Measurements from ENCODE around the gene CRADD.
"Not testable (repeated sequence)": the region's sequence is repeated elsewhere in the genome, so short reads cannot be mapped to it uniquely, and the experiment has no call there.

The CRADD gene

DNA sequence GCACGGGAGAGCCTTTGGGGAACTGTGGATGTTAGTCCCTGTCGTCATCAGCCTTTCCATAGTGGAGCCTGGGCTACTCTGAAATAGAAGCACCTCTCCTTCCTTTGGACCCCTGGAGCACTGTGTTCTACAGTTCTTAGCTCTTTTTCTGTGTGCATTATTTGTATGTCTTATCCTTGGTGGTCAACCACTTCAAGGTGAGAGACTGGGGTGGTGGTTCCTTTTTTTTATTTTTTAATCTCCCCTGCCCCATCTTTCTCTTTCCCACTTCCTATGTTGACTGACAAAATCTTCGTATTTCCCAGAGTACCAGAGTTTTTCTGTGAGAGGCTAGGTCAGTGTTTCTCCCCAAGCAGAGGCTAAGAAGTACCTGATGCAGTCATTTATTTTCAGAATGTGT, 111.7 kb downstream of the CRADD start:
- DNase-seq, result no peak

DNA sequence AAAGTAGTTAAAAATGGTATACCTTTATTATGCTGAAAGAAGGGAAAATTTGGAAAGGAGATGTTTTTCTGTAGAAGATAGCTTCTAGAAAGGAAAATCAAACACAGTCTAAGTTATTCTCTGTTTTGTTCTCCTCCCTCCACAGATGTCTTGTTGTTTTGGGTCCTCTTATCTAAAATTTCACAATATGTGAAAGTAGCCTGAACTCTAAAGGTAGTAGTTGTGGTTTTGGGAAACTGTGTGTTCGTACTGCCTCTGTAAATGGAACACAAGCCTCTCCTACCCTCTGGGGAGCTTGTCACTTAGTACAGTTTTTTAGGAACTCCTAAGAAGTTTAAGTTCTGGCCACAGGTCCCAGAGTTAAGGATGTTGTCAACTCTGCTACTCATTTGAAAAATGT, 112.6 kb downstream of the CRADD start:
- no peak for DNase-seq

DNA sequence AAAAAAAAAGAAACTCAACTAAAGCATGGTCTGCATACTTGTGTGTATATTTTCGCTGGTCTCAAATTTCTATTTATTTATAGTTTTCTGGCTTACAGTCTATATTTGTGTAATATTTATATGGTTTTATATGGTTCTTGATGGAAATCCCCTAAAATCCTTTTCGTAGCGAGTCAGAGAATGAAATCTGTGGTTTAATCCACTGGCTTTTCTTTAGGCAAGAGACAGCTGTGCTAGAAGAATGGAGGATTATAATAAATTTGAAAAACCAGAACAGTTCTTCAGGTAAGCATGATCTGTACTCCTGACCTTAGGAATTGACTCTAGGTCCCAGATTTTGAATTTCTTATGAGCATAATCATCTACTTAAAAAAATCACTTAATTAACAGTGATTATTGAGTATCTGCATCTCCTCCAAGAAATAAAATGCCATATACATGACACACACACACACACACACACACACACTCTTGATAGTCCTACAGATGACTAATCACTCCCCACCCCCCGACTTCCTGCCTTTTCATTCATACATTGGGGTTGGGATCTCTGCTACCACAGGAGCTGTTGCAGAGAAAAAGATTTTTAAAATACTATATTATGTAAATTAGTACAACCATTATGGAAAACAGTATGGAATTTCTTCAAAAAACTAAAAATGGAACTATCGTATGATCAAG, 113.4 kb downstream of the CRADD start:
- DNase-seq, result no peak

DNA sequence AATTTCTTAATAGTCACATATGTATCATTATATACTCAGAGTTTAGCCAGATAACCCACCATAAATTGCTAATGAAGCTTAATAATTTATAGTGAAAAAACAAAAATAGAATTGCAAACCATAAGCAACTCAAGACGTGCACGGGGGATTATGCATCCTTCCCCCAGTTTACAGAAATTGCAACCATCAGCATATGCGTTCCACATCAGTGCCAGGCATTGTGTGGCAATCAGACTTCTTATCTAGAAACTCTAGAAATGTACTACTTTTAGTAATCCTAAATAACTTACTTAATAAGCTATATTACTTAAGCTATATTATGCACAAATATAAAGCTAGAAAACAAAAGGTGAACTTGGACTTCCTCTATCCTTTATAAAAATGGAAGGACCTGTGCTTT, 115.8 kb downstream of the CRADD start:
- DNase-seq, result no peak

DNA sequence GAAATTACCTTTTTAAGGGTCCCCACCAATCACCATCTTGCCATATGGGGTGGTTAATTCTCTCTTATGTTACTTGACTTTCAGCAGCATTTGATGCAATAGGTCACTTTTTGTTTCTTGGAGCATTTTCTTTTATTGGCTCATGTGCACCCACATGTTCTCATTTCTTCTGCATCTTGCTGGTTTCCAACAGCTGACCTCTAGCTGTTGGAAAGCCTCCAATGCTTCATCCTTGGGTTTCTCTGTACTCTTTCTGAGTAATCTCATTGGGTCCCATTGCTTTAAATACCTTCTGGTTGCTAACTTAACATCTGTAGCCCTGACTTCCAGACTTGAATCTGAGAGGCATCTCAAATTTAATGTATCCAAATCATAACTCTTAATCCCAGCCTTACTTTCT, 116.8 kb downstream of the CRADD start:
- DNase-seq, result no peak

DNA sequence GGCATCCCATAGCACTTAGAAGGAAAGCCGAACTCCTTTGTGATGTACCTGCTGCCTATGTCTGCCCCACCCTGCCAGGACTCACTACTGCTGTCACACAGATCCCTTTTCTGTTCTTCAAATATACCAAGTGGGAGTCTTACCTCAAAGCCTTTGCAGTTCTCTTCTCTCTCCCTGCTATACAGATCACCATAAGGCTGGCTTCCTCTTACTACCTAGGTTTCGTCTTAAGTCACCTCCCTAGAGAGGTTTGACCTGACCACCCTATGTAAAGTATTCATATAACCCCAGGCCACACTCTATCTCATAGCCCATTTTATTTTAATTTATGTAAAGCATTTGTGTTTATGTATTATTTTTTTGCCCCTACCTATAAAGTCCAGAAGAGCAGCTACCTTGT, 117.6 kb downstream of the CRADD start:
- DNase-seq, result no peak

DNA sequence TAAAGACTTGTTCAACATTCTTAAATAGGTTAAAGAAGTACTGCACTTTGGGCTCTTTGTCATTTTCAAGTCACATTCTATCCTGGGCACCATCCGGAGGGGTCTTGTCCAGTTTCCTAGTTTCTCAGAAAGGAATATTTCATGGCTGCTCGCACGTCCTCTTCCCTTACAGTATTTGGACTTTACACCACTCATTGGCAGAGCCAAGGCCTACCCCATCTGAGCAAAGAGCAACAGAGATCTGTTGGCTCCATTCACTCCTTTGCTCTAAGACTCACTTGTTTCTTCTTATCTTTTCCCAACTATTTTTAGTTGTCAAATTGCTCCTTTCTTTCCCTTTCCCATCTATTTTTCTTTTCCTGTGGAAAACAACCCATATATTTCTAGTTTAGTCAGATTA, 118.2 kb downstream of the CRADD start:
- DNase-seq, result no peak

DNA sequence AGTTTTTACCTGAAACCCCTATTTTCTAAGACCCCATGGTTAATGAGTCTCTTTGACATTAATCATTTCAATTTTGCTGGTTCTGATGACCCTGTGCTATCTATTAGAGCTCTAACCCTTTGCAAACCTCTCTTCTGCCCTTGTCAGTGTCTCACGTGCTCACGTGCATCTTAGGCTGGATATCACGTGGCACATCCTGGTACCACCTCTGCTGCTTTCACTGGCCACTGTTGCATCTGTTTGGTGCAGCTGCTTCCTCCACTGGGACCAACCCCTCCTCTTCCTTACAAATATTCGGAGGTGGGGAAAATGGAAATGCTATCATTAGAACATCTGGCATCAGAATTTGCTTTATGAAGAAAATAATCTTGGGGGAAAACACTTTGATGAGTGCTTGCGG, 119.6 kb downstream of the CRADD start:
- no peak for DNase-seq

DNA sequence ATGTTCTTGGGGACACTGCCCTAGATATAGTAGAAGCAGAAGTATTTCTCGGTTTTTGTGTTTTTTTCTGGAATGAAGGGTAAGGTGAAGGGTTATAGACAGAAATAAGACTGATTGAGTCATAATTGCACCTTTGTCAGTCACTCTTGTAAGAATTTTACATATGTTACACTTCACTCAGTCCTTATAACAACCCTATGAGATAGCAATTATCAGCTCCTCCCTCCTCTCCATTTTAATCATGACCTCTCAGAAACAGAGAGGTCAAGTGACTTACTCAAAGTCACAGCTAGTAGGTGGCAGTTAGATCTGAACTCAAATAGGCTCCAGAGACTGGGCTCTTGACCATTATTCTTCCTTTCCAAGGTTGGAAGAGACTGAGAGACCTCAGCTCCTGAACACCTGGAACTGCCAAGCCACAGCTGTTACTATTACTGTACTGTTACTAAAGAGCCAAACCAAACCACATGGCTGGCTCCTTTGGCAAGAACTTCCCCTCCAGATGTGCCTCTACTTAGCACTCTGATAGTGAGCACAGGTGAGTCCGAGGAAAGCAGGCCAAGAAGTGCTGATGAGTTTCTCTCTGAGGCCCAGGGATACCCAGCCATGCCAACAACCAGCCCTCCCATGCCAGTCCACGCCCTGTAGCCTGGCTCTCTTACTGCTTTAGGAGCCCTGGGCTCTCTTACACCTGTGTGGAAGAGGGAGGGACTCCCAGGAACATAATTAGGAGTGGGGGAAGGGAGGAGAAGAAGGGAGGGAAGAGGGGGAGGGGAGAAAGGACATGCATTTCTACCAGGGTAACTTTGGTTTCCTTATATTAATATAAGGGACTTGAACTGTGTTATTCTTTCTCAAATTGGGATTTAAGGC, 121.3 kb downstream of the CRADD start:
- DNase-seq, result no peak

DNA sequence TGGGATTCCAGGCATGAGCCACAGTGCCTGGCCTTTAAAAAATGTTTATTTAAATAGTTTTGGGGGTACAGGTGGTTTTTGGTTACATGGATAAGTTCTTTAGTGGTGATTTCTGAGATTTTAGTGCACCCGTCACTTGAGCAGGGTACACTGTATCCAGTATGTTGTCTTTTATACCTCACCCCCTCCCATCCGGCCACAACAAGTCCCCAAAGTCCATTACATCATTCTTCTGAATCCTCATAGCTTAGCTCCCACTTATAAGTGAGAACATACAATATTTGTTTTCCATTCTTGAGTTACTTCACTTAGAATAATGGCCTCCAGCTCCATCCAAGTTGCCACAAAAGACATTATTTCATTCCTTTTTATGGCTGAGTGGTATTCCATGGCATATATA, 124.5 kb downstream of the CRADD start:
- not testable (repeated sequence) for DNase-seq

DNA sequence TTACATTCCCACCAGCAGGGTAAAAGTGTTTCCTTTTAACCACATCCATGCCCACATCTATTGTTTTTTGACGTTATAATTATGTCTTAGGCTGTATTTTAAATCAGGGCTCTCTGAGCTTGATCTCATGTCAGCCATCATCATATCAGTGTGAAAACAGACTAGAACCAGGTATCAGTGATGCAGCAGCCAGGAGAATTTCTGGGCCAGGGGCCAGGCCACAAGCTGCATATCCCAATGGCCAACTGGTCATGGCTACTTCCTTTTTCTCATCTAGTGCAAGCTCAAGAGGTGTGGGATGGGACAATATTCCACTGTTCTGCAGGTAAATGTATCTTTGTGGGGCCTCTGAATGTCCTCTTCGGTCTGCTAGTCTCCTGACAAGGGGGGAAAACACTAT, 125.1 kb downstream of the CRADD start:
- no peak for DNase-seq

DNA sequence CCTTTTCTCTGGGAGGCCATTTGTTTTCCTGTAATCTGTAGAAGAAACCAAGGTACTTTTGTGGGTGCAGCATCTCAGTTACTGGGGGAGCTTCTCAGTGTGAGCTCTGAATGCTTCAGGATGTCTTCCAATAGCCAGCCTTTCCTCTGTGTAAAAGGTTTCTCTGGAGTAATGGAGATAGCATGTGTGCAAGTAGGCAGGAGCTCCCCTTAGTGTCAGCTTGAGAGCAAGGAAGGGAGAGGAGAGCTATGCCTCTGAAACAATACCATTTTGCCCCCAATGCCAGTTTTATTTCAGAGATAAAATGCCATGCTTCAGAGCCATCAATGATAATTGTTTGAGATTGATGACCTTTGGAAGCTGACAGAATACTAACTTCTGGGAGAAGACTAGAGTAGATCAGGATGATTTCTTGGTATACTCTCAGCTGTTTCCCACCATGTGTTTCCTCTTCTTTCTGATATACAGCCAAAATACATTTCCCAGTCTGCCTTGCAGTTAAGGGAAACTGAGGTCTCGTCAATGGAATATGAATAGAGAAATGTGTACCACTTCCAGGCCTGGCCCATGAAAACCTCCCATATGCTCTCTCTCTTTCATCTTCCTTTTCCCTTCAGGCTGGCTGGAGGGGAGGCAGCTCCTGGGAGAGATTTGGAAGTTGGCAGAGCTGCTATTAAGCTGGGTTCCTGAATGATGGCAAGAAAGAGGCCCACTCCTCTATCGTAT, 125.7 kb downstream of the CRADD start:
- DNase-seq, result no peak

DNA sequence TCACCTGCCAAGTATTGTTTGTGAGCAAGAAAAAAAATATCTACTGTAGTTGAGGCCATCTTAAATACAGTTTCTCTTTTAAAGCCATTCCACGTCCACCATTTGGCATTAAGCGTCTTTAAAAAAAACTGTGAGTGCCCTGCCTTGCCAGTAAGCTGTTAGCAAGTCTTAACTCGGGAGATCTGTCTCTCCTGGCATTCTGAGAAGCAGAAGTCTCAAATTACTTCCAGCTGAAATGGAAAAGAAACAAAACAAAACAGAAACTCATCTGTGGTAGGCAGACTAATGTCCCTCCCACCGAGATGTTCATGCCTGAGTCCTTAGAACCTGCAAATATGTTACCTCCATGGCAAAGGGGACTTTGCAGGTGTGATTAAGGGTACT, 126.2 kb downstream of the CRADD start:
- DNase-seq, result no peak

DNA sequence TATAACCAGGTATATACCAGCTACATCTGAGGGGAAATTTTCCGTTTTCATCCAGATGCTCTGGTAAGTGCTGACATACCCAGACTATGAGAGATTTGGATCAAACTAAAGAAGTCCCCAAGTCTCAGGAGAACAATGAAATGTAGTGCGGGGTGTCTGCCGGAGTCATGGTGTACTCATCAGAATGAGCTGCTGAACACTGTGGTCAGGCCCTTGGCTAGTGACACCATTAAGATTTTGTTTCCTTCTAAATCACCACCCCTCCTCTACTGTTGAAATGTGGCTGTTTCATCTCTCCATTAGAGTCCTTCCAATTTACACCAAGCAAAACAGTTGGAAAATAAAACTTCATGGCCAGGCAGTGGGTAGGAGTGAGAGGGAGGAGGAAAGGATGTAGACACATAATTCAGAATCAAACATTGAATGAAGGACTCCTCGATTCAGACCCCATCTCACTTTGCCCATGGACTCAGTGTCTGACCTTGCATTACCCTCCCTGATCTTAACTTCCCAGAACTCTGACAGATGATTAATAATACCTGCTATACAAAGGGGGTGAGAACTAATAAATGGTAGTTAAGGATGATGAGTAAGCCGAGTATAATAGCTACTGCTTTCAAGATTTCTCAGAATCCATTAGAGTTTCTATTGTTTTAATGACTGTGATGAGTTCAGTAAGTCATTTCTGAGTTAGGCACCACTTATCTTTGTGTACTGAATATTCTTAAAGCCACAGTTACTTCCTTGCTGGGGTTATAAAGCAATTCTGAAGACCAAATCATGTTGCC, 127.4 kb downstream of the CRADD start:
- no peak for DNase-seq

DNA sequence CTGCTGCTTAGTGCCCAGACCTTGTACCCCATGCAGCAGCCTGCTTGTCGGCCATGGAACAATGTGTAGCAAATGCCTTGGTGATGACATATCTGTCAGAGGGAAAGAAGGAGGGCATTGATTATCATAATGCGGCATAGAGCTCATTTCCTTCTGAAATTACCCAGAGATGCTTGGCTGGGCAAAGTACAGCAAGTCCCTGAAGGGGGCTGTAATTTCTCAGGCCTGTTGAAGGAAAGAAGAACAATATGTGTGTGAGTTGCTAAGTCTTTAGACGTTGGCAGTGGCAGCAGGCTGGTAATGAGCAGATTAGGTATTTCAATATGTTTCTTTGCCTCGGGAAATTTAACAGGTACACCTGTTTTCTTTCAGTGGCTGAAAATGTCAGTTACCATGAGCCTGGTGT, 128.6 kb downstream of the CRADD start:
- no peak for DNase-seq

DNA sequence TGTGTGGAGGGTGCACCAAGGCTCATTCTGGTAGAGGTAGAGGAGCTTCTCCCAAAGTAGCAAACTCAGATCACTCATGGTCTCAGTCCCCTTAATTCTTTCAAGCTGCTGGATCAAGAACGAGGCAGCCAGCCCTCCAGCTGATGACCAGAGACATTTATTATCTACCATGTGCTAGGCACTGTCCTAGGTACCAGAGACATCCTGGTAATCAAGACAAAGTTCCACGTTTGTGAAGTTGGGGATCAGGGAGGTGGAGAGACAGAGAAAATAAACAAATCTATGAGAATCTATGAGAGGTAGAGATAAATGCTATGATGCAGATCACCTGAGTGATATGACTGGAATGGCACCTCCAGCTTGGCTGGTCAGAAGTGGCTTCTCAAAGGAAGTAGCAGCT, 130.2 kb downstream of the CRADD start:
- no peak for DNase-seq

DNA sequence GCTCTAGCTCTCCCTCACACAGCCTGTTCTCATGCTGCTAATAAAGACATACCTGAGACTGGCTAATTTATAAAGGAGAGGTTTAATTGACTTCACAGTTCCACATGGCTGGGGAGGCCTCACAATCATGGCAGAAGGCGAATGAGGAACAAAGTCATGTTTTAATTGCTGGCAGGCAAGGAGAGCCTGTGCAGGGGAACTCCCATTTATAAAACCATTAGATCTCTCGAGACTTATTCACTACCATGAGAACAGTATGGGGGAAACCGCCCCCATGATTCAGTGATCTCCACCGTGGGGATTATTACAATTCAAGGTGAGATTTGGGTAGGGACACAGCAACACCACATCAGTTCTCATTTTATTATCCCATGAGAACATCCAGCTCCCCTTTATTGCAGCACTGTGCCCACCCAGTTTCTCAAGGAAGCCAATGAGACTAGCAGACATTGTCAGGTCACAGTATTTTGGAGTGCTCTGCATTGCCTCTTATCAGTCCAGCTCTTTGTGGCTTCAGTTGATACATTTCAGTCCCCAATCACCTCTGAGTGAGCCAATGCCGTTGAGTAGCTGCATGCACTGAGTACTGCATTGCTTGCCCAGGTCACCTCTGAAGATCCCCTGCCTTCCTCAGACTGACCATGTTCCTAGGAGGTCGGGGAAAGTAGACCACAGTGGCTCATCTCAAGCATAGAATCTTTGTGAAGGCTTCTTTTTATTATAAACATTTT, 131.2 kb downstream of the CRADD start:
- no peak for DNase-seq

DNA sequence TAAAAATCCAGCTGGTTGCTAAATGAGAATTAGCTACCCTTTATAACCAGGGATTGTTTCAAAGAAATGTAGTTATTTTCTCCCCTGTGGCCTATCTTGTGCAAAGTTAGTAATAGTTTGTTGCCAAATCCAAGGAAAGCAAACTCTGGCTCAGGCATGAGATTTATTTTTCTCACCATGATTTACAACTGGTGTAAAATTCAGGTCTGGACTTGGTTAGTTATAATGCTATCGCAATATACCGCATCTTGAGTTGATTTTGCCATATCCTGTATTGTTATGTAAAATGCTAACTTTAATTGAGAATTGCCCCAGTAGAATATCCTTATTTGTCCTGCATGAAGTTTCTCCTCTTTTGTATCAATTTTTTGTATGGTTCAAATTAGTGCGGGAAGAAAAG, 135.5 kb downstream of the CRADD start:
- DNase-seq, result no peak

DNA sequence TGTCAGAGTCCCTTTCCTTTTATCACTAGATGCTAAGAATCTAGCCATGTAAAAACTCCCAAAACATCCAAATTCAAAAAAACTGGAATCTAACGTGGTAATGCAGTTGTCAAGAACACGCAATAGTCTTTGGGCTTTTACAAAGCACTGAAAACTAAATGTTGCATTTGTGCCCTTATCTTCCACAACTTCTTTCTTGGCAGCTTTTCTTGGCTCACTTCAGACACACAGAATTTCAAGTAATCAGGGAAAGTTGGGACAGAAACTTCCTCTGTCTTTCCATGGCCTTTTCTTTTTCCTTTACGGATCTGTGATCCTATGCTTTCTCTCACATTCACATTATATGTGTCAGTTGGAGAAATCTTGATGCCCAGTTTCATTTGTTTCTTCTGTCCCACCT, 136.0 kb downstream of the CRADD start:
- no peak for DNase-seq

DNA sequence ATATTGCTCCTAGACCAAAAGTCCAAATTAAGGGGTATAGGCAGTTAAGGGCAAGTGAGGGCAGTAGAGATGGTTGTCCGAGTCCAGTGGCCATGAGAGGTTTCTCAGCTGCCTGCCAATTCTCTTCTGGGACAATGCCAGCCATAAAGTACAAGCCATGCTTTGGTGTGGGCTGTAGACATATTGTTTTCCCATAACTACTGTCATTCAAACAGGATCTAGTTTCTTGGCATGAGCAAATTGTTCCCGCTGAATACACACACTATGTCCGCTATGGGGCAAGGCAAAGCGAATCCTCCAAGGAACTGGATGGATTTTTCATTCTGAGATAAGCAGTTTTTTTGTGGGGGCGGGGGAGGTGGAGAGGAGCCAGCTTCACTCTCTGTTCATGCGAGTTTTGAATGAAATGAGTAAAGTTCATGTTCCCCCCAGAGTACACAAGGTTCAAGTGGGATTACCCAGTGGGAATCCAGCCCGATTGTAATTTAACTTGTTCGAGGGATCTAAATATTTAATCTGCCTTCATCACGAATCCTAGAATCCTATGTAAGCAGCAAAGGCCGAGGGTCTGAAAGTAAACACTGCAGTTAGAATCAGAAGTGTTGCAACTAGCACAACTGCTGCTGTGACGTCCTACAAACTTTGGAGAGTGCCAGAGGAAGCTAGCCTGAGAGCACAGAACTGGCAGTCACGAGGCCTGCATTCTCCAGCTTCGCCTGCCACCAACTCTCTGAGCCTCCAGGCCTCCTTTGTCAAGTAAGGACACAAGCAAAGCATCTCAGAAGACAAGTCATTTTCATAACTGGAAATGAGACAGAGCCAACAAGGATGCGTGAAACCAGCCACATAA, 137.0 kb downstream of the CRADD start:
- DNase-seq, result peak; percentile 30

DNA sequence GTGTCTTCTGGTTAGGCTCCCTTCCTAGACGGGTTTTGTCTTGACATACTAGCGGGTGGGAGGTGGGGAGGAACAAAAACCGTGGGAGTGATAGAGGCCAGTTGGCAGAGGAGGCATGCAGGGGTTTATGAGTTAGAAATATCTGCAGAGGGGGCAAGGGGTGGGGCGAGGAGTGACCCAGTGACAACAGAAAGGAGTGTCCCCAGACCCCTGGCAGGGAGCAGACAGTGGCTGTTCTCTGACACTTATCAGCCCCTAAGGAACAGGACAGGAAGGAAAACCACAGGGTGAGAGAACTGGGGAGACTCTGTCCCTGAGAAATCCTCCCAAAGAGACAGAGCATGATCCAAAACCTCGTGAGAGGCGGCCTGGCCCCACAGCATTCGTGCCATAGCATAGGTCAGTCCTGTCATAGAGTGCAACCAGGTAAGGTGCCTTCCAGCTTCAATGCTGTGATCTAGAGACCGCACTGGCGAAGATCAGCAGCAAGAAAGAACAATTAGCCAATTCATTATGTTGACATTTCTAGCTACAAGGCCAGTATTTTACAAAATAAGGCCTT, 141.4 kb downstream of the CRADD start:
- no peak for DNase-seq

All from NCI-H1092 treated with DMSO at 0.1 percent for 48 hours (cell line).